PC-9 (cell line): ENCODE measurements around the gene ALK. TPM values are rescaled to one million over a fixed set of nuclear protein-coding genes. Genes with fewer than 3 reads are reported as not detected.

ENCODE experiments used
- BruUV-seq: library from RNA; stranded (reverse); fragments of 400-500 nt; replicated peaks from 2 replicates; lab custom pipeline; 2021; lab: Mats Ljungman, UMichigan
- CTCF ChIA-PET: fragments of 300-600 bp; sonication (Branson Sonifier 250); formaldehyde crosslinking; loops from one replicate; lab custom pipeline; 2022; ENCODE audit warnings: antibody characterized with exemption; lab: Charles Lee
- POLR2A ChIA-PET: fragments of 300-600 bp; sonication (Branson Sonifier 250); formaldehyde crosslinking; loops from one replicate; lab custom pipeline; 2022; ENCODE audit warnings: antibody characterized with exemption; ENCODE audit not compliant: unreplicated experiment; lab: Charles Lee
- DNase-seq, 2 experiments: peaks; one replicate each; pipeline versions ENCODE4 v3.0.0 to v3.0.0-alpha.2; 2015 to 2022; ENCODE audit warnings: mixed read lengths in 1 of 2
- H2AFZ ChIP-seq: fragments of 200-600 bp; sonication (generic); 2 replicates; pipeline ENCODE4 v1.8.1; 2017; ENCODE audit warnings: antibody characterized with exemption
- H3F3A ChIP-seq: fragments of 200-600 bp; sonication (generic); 2 replicates; pipeline ENCODE4 v1.8.1; 2017; ENCODE audit warnings: antibody characterized with exemption, mild to moderate bottlenecking, low read depth; ENCODE audit not compliant: insufficient read depth
- H3K27ac ChIP-seq: fragments of 200-600 bp; sonication (generic); 2 replicates; pipeline ENCODE4 v1.6.1; 2016; ENCODE audit warnings: mixed run types
- H3K27me3 ChIP-seq: fragments of 200-600 bp; sonication (generic); 2 replicates; pipeline ENCODE4 v1.6.1; 2016; ENCODE audit warnings: low read depth, mixed run types; ENCODE audit not compliant: insufficient read depth
- H3K36me3 ChIP-seq: fragments of 200-600 bp; sonication (generic); 2 replicates; pipeline ENCODE4 v1.6.1; 2016; ENCODE audit warnings: low read depth, mixed run types
- H3K4me1 ChIP-seq: fragments of 200-600 bp; sonication (generic); replicated peaks from 2 replicates; pipeline ENCODE4 v1.6.1; 2016; ENCODE audit warnings: mixed run types; ENCODE audit not compliant: insufficient read depth
- H3K4me2 ChIP-seq: fragments of 200-600 bp; sonication (generic); 2 replicates; pipeline ENCODE4 v1.6.1; 2017; ENCODE audit warnings: mixed run types
- H3K4me3 ChIP-seq: fragments of 200-600 bp; sonication (generic); 2 replicates; pipeline ENCODE4 v1.6.1; 2016; ENCODE audit warnings: mixed run types
- H3K79me2 ChIP-seq: fragments of 200-600 bp; sonication (generic); 2 replicates; pipeline ENCODE4 v1.6.1; 2017; ENCODE audit warnings: low read depth, mixed run types
- H3K9me2 ChIP-seq: fragments of 200-600 bp; sonication (generic); 2 replicates; pipeline ENCODE4 v1.8.1; 2017; ENCODE audit warnings: mild to moderate bottlenecking; ENCODE audit not compliant: insufficient read depth
- H3K9me3 ChIP-seq: fragments of 200-600 bp; sonication (generic); 2 replicates; pipeline ENCODE4 v1.8.1; 2016; ENCODE audit warnings: low read depth; ENCODE audit not compliant: insufficient read depth
- H4K20me1 ChIP-seq: fragments of 200-600 bp; sonication (generic); 2 replicates; pipeline ENCODE4 v1.8.1; 2017; ENCODE audit not compliant: insufficient read depth
- EZH2 ChIP-seq: fragments of 200-600 bp; sonication (generic); IDR thresholded peaks from 2 replicates; pipeline ENCODE4 v1.8.0; 2017; ENCODE audit warnings: antibody characterized with exemption, low read depth
- intact Hi-C: fragments of 100-400 bp; cut with micrococcal nuclease; formaldehyde crosslinking; loops from one replicate; pipeline ENCODE4 v1.10.0; 2022; ENCODE audit not compliant: unreplicated experiment
- total RNA-seq: library from RNA; stranded (reverse); gene quantifications from 2 replicates; pipeline ENCODE4 v1.2.3, GENCODE V29; 2021
- TF ChIP-seq, protein P1 (sequence below): fragments of 200-600 bp; sonication (generic); conservative IDR thresholded peaks from 2 replicates; pipeline ENCODE4 v1.6.1; 2017; ENCODE audit warnings: mixed run types, antibody characterized with exemption, mild to moderate bottlenecking, moderate library complexity

Gene ALK
- total RNA-seq, 1 experiment from 2014 or later: not detected

DNA sequence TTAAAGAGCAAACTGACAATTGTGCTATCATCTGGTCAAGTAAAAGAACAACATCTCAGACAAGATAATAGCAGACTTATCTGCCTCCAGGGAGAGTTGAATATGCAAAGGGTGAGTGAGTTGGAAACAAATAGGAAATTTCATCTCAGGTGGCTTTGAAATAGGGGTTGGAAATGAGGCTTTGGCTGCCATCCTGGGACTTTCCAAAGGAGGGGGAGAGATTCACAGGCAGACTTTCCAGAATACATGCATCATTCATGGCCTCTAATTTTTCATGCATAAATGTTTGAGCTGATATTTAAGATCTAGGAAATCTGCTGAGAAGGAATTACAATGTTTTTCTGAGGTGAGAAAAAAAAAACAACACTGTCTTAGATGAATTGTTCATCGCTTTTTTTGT, 300.5 kb downstream of the ALK start:
- H4K20me1 ChIP-seq: no peaks in the 10 kb centered on the region
- CTCF ChIA-PET: no interaction called here
- H3K4me2 ChIP-seq: no peak overlapping the region
- no peak overlapping the region for H3K4me3 ChIP-seq
- H3K4me1 ChIP-seq: no peaks in the 10 kb centered on the region
- intact Hi-C loops: no loop called here
- H3K9me2 ChIP-seq: no peaks in the 10 kb centered on the region
- H3K36me3 ChIP-seq: no peaks in the 10 kb centered on the region
- H3K79me2 ChIP-seq: no peaks in the 10 kb centered on the region
- no peak for TF ChIP-seq EZH2
- TF ChIP-seq, protein P1, sequence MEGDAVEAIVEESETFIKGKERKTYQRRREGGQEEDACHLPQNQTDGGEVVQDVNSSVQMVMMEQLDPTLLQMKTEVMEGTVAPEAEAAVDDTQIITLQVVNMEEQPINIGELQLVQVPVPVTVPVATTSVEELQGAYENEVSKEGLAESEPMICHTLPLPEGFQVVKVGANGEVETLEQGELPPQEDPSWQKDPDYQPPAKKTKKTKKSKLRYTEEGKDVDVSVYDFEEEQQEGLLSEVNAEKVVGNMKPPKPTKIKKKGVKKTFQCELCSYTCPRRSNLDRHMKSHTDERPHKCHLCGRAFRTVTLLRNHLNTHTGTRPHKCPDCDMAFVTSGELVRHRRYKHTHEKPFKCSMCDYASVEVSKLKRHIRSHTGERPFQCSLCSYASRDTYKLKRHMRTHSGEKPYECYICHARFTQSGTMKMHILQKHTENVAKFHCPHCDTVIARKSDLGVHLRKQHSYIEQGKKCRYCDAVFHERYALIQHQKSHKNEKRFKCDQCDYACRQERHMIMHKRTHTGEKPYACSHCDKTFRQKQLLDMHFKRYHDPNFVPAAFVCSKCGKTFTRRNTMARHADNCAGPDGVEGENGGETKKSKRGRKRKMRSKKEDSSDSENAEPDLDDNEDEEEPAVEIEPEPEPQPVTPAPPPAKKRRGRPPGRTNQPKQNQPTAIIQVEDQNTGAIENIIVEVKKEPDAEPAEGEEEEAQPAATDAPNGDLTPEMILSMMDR: no peak
- BruUV-seq: no TSS peak
- DNase-seq: no peak
- no peaks in the 10 kb centered on the region for H3F3A ChIP-seq
- H3K27ac ChIP-seq: no peak overlapping the region
- H3K9me3 ChIP-seq: no peaks in the 10 kb centered on the region; the same call in 1 of the 2 replicates
- POLR2A ChIA-PET: no interaction called here
- no peak overlapping the region for H2AFZ ChIP-seq
- H3K27me3 ChIP-seq: peaks cover 86% of the 10 kb centered on the region

DNA sequence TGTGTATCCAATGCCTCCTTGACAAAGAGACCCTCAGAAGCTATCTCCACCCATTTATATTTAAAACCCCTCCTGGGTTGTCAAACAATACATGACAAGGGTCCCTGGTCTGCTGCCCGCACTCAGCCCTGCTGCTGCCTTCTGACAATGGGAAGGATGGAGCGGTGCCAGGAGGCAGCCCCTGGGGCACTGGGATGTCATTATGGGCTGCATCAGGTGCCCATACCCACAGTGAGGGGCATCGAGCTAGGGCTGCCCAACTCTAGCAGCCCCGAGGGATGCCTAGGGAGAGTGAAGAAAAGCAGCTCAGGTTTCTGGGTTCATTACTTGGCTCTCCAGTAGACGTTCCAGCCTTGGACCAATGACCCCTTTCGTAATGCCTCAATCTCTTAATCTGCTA, 301.7 kb downstream of the ALK start:
- Histone ChIP-seq H3K36me3 (no peaks in the 10 kb centered on the region), H3K9me2 (no peaks in the 10 kb centered on the region), H4K20me1 (no peaks in the 10 kb centered on the region), H3K79me2 (no peaks in the 10 kb centered on the region), H3K27ac (no peak overlapping the region), H3K27me3 (peaks cover 85% of the 10 kb centered on the region), H2AFZ (no peak overlapping the region), H3K4me3 (no peak overlapping the region), H3K4me2 (no peak overlapping the region), H3F3A (no peaks in the 10 kb centered on the region), H3K4me1 (no peaks in the 10 kb centered on the region), H3K9me3 (no peaks in the 10 kb centered on the region; the same call in 1 of the 2 replicates)
- BruUV-seq: no TSS peak
- ChIA-PET POLR2A (no interaction called here), CTCF (no interaction called here)
- no peak for DNase-seq
- intact Hi-C loops: no loop called here
- no peak for TF ChIP-seq EZH2

DNA sequence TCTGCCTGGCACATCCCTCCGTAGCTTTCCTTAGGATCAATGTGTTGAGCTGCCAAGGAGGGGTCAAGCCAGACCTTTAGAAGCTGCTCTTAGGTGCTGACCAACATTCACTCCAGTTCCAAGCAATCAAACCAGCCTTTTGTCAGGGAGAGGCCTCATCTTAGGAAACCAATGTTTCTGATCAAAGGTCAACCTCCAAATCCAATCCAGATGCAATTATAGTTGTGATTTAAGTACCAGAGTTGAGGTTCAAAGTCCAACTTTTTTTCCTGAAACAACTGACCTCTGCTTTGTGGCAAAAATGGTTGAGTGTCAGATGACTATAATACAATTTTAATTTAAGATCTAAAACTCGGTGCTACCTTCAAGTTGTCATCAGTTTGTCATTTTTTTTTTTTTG, 303.4 kb downstream of the ALK start:
- CTCF ChIA-PET: no interaction called here
- peaks cover 86% of the 10 kb centered on the region for H3K27me3 ChIP-seq

More for the DNA sequence above, 303.4 kb downstream of the ALK start:
- intact Hi-C loops: no loop called here
- H3K9me3 ChIP-seq: no peaks in the 10 kb centered on the region; the same call in 1 of the 2 replicates
- BruUV-seq: no TSS peak
- no peak overlapping the region for H3K4me2 ChIP-seq
- TF ChIP-seq EZH2: no peak
- TF ChIP-seq, protein P1: no peak
- POLR2A ChIA-PET: no interaction called here
- no peak overlapping the region for H3K4me3 ChIP-seq
- no peaks in the 10 kb centered on the region for H3F3A ChIP-seq
- no peaks in the 10 kb centered on the region for H3K36me3 ChIP-seq
- no peak overlapping the region for H2AFZ ChIP-seq
- H3K27ac ChIP-seq: no peak overlapping the region
- H3K79me2 ChIP-seq: no peaks in the 10 kb centered on the region
- no peaks in the 10 kb centered on the region for H4K20me1 ChIP-seq
- H3K4me1 ChIP-seq: no peaks in the 10 kb centered on the region
- H3K9me2 ChIP-seq: no peaks in the 10 kb centered on the region
- DNase-seq: no peak
